ENCODE data around the gene RPP25L.

Gene RPP25L

GRCh38 chr9:34568774-34569173, 43.1 kb downstream of the RPP25L start:
- DNase-seq (ENCODE audit: low read depth, low spot score): no peak

DNA sequence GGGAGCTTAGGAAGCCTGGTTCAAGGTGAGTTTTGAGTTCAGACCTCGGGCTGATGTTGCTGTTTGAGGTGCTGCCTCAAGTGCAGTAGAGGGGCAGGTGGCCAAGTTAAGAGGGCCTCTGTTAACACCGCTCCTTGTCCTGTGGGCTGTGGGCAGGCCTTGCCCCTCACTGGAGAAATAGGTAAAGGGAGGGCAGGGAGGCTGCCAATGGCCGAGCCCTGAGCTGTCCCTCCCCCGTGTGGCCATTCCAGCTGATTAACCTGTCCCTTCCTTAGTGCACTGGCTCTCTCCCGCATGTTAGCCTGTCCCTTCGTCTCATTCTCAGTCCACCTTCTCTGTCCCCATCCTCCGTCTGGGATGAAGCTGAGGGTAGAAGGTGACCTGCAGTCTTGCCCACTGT, 43.8 kb downstream of the RPP25L start:
- no peak for DNase-seq (ENCODE audit: low read depth, low spot score)

- no peak for DNase-seq (ENCODE audit: low read depth, low spot score)
Measured at GRCh38 chr9:34566972-34567371, 44.9 kb downstream of the RPP25L start.

- DNase-seq (ENCODE audit: low read depth, low spot score): no peak
Measured at GRCh38 chr9:34566322-34566721, 45.6 kb downstream of the RPP25L start.

DNA sequence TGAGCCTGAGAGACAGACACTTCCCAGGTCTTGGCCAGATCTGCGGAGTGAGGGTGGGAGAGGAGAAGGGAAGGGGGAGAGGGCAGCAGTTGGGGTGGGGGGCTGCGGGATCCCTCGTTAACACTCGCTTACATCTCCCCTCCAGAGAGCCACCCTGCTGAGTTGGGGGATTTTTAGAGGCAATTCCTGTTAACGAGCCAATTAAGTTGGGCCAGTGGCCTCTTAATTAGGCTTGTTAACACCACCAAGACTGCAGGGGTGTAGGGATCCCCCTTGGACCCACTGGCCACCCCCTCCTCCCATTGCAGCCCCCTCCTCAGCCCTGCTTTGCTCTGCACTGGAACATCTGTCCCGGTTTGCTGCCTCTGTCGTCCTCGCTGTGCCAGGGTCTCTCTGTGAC, 46.0 kb downstream of the RPP25L start:
- DNase-seq (ENCODE audit: low read depth, low spot score): no peak

- DNase-seq (ENCODE audit: low read depth, low spot score): no peak
Measured at GRCh38 chr9:34564617-34565016, 47.3 kb downstream of the RPP25L start.

GRCh38 chr9:34563262-34563661, 48.6 kb downstream of the RPP25L start:
- no peak for DNase-seq (ENCODE audit: low read depth, low spot score)

DNA sequence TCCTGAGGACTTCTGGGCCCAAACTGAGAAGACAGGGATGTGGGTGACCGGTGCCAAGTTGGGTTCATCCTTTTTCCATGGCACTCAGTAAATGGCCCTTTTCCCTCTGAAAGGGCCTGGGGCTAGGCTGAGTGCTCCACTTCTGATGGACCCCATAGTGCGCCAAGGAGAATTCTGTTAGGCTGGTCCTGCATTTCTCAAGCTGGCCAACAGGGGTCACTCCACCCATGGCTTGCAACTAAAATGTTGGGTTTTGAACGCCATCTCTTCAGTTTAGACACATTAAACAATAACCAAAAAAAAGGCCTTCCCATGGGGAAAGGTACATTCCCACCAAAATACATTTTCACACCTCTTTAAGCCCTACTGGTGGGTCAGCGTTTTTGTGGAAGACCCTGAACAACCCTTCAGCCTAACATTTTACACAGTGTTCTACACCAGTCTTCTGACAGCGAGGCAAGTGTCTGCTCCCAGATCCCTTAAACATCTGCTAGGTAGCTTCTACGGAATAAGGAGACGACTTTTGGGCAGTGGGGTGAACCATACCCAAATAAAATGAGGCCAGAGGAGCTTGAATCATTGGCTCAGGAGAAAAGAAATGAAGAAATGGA, 49.7 kb downstream of the RPP25L start:
- DNase-seq (ENCODE audit: low read depth, low spot score): no peak

- no peak for DNase-seq (ENCODE audit: low read depth, low spot score)
Measured at GRCh38 chr9:34560599-34561214, 51.2 kb downstream of the RPP25L start.
